ENCODE measurements around the gene TRAPPC2L.
"Not testable (repeated sequence)": the region's sequence is repeated elsewhere in the genome, so short reads cannot be mapped to it uniquely, and the experiment has no call there.

The TRAPPC2L gene

GRCh38 chr16:88819126-88819525, 37.8 kb upstream of the TRAPPC2L start:
- DNase-seq, result no peak

DNA sequence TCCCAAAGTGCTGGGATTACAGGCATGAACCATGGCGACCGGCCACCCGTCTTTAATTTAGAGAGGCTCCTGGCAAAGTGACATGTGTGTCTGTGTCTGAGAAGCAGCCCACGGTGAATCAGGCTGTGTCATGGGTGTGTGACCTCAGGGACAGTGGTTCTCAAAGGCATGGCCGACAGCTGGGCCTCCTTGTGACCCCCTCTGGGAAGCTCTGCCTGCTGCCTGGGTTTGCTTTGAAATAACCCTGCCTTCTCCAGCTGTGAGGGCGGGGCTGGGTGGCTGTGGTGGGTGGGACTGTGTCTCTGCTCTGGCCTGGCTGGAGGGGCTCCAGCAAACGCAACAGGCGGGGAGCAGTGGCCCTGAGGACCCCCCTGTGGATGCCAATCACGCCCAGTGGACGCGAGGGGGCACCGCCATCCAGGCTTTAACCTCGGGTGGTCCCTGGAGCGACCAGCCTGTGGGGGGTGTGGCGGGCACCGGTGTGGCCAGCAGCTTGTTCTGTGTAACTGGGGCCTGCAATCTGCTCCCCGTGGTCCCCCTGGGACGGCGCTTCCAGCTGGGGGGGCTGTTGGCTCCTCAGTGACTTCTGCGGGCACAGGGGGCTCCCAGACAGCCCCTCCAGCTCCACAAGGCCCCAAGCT, 36.4 kb upstream of the TRAPPC2L start:
- DNase-seq, result no peak

GRCh38 chr16:88821168-88821850, 35.6 kb upstream of the TRAPPC2L start:
- DNase-seq, result no peak

- DNase-seq, result no peak
Measured at GRCh38 chr16:88822281-88823040, 34.5 kb upstream of the TRAPPC2L start.

- DNase-seq, result not testable (repeated sequence)
Measured at GRCh38 chr16:88823646-88824045, 33.3 kb upstream of the TRAPPC2L start.

- DNase-seq, result no peak
Measured at GRCh38 chr16:88824256-88825077, 32.5 kb upstream of the TRAPPC2L start.

DNA sequence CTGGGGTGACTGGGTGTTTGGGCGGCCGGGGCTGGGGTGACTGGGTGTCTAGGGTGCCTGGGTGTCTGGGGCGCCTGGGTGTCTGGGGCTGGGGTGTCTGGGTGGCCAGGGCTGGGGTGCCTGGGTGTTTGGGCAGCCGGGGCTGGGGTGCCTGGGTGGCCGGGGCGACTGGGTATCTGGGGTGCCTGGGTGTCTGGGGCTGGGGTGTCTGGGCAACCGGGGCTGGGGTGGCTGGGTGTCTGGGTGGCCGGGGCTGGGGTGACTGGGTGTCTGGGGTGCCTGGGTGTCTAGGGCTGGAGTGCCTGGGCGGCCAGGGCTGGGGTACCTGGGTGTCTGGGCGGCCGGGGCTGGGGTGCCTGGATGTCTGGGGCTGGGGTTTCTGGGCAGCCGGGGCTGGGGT, 31.8 kb upstream of the TRAPPC2L start:
- no peak for DNase-seq

DNA sequence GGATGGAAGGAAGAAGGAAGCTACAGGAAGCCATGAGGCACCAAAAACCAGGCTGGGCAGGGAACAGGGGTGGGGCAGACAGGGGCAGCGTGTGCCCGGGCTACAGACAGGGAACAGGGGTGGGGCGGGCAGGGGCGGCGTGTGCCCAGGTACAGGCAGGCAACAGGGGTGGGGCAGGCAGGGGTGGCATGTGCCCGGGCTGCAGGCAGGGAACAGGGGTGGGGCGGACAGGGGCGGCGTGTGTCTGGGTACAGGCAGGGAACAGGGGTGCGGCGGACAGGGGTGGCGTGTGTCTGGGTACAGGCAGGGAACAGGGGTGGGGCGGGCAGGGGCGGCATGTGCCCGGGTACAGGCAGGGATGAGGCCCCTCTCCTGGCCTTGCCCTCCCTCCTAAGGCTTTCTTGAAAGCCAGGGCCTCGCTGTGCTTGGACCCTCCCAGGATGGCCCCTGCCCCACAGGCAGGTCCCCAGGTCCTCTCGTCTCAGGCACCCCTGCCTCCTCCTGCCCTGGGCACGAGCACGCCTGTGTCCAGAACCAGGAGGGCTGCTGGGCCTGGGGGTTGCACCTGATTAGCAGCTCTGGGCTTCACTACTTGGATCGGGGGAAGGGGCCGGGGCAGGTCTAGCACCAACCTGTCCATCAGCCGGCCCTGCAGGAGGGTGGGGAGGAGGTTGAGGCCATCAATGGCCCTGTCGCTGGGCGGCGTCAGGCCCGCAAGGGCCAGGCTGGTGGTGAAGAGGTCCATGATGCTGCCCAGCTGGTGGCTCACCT, 30.7 kb upstream of the TRAPPC2L start:
- no peak for DNase-seq

DNA sequence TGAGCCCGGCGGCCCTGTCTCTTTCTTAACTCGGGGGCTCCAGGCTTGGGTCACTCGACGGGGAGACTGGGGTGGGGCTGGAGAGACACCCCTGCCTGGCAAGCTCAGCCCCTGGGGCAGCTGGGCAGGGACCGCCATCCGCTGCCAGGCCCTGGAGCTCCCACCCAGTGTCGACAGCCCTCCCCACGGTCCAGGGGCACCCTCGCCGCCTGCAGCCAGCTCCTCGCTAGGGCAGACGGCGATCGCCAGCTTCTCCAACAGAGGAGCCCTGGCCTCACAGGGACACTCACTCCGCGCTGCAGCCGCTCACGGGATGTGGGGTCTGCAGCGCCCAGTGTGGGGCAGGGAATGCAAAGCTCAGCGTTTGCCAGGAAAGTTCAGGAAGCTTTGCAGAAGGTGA, 29.2 kb upstream of the TRAPPC2L start:
- no peak for DNase-seq

- no peak for DNase-seq
Measured at GRCh38 chr16:88828711-88829110, 28.2 kb upstream of the TRAPPC2L start.

DNA sequence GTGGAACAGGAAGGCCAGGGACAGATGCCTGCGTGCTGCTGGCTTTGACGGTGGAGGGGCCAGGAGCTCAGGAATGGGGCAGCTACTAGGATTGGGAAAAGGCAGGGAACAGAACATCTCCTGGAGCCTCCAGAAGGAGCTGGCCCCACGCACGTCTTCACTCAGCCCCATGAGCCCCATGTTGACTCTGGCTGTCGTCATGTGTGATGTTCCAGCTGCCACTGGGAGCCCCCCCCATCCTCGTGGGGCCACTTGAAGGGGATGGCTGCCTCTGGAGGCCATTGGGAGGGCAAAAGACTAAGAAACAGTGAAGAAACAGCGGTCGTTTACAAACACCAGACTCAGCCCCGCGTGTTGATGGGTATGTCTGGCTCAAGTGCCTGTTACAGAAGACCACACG, 26.7 kb upstream of the TRAPPC2L start:
- no peak for DNase-seq

DNA sequence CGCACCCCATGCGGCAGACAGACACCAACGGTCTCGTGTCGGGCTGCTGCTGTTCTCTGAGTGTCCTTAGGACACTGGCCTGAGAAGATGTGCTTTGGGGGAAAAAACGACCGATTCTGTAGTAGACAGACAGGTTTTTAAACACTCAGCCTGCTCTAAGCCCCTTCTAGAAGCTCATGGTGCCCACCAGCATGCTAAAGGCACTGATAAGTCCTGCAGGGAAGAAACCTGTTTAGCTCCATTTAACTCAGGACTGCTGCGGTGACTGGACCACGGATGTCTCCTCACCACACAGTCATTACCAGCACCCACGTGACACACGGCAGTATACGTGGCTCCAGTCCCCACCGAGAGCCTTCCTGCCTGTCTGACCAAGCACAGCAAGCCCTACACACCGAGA, 26.1 kb upstream of the TRAPPC2L start:
- DNase-seq, result no peak

GRCh38 chr16:88831838-88832237, 25.1 kb upstream of the TRAPPC2L start:
- no peak for DNase-seq

- no peak for DNase-seq
Measured at GRCh38 chr16:88833086-88833485, 23.8 kb upstream of the TRAPPC2L start.

GRCh38 chr16:88834670-88835069, 22.3 kb upstream of the TRAPPC2L start:
- DNase-seq, result no peak

DNA sequence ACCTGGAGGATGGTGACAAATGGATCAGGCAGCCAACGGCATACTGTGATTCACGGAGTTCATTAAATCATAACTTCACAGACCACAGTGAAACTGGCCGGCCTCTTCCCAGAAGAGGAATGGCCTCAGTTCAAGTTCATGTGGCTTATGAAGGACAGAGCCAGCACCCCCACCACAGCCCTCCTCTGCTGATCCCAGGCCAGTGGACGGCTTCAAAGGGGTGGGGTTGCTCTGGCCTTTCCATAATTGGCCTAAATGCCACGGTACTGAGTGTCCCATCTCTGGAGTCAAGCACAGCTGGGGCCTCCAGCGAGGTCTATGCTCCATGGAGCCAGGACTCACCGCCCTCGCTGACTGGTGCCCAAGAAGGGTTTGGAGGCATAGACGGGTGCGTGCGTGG, 21.5 kb upstream of the TRAPPC2L start:
- no peak for DNase-seq

GRCh38 chr16:88835818-88836217, 21.1 kb upstream of the TRAPPC2L start:
- DNase-seq, result no peak

DNA sequence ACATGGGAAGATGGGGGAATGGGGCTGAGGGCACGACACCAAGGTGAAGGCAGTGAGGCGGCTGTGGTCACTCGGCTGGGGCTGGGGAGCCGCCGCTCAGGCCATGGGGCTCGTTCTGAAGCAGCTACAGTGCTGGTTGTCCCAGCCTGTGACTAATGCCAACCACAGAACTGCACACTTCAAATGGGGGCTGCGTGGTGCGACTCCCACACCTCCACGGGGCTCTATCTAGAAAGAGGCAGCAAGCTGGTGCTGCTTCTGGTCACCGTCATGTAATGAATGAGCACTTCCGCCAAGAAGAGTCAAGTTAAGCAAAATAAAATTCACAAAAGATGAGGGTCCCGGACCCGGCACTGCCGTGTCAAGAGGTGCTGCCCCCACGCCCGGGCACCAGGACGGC, 20.1 kb upstream of the TRAPPC2L start:
- no peak for DNase-seq

DNA sequence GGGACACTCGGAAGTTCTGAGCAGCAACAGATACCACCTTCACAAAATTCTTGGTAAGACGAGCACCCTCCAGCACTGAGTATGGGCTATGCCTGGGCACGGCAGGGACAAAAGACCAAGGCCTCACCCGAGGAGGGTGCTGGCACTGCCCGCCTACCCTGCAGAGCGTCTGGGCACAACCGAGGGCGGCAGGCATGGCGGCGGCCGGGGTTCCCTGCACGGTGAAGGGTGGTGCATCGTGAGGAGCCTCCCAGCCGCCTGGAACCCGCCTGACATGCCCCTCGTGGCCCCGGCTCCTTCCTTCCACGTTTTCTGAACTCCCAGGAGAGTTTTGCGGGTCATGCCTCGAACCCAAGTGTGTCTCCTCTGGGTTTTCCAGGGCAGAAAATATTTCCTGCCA, 19.1 kb upstream of the TRAPPC2L start:
- DNase-seq, result no peak

DNA sequence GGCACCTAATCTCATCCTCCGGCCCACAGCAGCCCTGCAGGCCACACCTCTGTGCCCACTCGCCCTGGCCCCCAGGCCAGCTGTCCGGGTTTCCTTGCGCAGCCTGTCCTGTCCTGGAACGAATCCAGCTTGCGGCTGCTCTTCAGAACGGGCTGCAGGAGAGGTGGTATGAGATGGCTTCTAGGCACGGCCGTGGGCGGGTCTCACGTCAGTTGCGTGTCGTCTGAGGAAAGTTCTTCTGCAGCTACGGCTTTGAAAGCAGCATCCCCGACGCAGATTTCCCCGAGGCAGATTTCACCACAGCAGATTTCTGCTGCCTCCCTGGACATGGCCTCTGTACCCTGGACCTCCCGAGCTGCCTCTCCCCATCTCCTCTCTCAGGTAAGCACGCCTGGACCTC, 18.4 kb upstream of the TRAPPC2L start:
- DNase-seq, result no peak

GRCh38 chr16:88839026-88839529, 17.8 kb upstream of the TRAPPC2L start:
- no peak for DNase-seq

All from NCI-H510A (cell line).